ENCODE data around the gene OXGR1. TPM values are rescaled to one million over a fixed set of nuclear protein-coding genes. Genes with fewer than 3 reads are reported as not detected.

Gene OXGR1
- total RNA-seq, 1 experiment from 2014 or later: not detected

- BruUV-seq (replicated peaks): no TSS peak
- CTCF ChIA-PET: no interaction called here
- Histone ChIP-seq H3K4me3 (ENCODE audit: low read depth in 2 of 2, low read length in 2 of 2) (no peak overlapping the region), H3K4me1 (ENCODE audit: control insufficient read depth, insufficient read depth, low read length) (peaks cover 5% of the 10 kb centered on the region), H3K36me3 (ENCODE audit: control insufficient read depth, insufficient read depth, low read length) (no peaks in the 10 kb centered on the region), H3K27me3 (ENCODE audit: control insufficient read depth, insufficient read depth, low read length) (peaks cover 3% of the 10 kb centered on the region), H3K9me3 (ENCODE audit: control insufficient read depth, insufficient read depth, low read depth, low read length) (no peaks in the 10 kb centered on the region), H3K27ac (ENCODE audit: low read length) (no peak overlapping the region)
- DNase-seq (ENCODE audit: low read depth, low spot score): no peak
- POLR2A ChIA-PET: no interaction called here
- in situ Hi-C loops (cut with HindIII; ENCODE audit: low pct_unique_long_range_greater_than_20kb, low sequenced_read_pairs): no loop called here
- TF ChIP-seq, protein P1, sequence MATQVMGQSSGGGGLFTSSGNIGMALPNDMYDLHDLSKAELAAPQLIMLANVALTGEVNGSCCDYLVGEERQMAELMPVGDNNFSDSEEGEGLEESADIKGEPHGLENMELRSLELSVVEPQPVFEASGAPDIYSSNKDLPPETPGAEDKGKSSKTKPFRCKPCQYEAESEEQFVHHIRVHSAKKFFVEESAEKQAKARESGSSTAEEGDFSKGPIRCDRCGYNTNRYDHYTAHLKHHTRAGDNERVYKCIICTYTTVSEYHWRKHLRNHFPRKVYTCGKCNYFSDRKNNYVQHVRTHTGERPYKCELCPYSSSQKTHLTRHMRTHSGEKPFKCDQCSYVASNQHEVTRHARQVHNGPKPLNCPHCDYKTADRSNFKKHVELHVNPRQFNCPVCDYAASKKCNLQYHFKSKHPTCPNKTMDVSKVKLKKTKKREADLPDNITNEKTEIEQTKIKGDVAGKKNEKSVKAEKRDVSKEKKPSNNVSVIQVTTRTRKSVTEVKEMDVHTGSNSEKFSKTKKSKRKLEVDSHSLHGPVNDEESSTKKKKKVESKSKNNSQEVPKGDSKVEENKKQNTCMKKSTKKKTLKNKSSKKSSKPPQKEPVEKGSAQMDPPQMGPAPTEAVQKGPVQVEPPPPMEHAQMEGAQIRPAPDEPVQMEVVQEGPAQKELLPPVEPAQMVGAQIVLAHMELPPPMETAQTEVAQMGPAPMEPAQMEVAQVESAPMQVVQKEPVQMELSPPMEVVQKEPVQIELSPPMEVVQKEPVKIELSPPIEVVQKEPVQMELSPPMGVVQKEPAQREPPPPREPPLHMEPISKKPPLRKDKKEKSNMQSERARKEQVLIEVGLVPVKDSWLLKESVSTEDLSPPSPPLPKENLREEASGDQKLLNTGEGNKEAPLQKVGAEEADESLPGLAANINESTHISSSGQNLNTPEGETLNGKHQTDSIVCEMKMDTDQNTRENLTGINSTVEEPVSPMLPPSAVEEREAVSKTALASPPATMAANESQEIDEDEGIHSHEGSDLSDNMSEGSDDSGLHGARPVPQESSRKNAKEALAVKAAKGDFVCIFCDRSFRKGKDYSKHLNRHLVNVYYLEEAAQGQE (IDR thresholded peaks at IDR 0.05; ENCODE audit: insufficient read depth in 1 of 2, low read depth in 2 of 2, low read length in 1 of 2): no peak
- TF ChIP-seq POLR2AphosphoS5 (IDR thresholded peaks at IDR 0.05; ENCODE audit: low read depth, low read length) (no peak), TCF7L2 (IDR thresholded peaks at IDR 0.05; ENCODE audit: low read depth, low read length) (no peak), SIN3A (IDR thresholded peaks at IDR 0.05; ENCODE audit: borderline replicate concordance, insufficient read depth, low read depth, low read length) (no peak), CTCF (IDR thresholded peaks at IDR 0.05) (no peak)
- ATAC-seq: no peak
- intact Hi-C loops (cut with micrococcal nuclease; ENCODE audit: unreplicated experiment): no loop called here
Measured at GRCh38 chr13:96992633-96993032, 1.6 kb downstream of the OXGR1 start.

- Histone ChIP-seq H3K4me3 (ENCODE audit: low read depth in 2 of 2, low read length in 2 of 2) (no peak overlapping the region), H3K4me1 (ENCODE audit: control insufficient read depth, insufficient read depth, low read length) (peaks cover 5% of the 10 kb centered on the region), H3K9me3 (ENCODE audit: control insufficient read depth, insufficient read depth, low read depth, low read length) (no peaks in the 10 kb centered on the region), H3K36me3 (ENCODE audit: control insufficient read depth, insufficient read depth, low read length) (no peaks in the 10 kb centered on the region), H3K27ac (ENCODE audit: low read length) (no peak overlapping the region), H3K27me3 (ENCODE audit: control insufficient read depth, insufficient read depth, low read length) (peaks cover 3% of the 10 kb centered on the region)
- ChIA-PET POLR2A (interaction anchor here (0.6 kb wide), 1 partner anchor 28 kb away, joined by 3 read pairs; no protein-coding TSS in a partner anchor), CTCF (interaction anchor here (0.8 kb wide), 1 partner anchor 861 kb away, joined by 9 read pairs; no protein-coding TSS in a partner anchor)
- intact Hi-C loops (cut with micrococcal nuclease; ENCODE audit: unreplicated experiment): no loop called here
- no peak for TF ChIP-seq SIN3A (IDR thresholded peaks at IDR 0.05; ENCODE audit: borderline replicate concordance, insufficient read depth, low read depth, low read length)
- TF ChIP-seq, protein P1 (IDR thresholded peaks at IDR 0.05; ENCODE audit: insufficient read depth in 1 of 2, low read depth in 2 of 2, low read length in 1 of 2): no peak
- no peak for TF ChIP-seq TCF7L2 (IDR thresholded peaks at IDR 0.05; ENCODE audit: low read depth, low read length)
- no peak for TF ChIP-seq CTCF (IDR thresholded peaks at IDR 0.05)
- ATAC-seq (no peak), DNase-seq (ENCODE audit: low read depth, low spot score) (no peak)
- no TSS peak for BruUV-seq (replicated peaks)
- in situ Hi-C loops (cut with HindIII; ENCODE audit: low pct_unique_long_range_greater_than_20kb, low sequenced_read_pairs): no loop called here
Measured at GRCh38 chr13:96991072-96991471, 3.2 kb downstream of the OXGR1 start.

Measured in Panc1 (cell line).